ENCODE results near the gene CPTP. TPM values are rescaled to one million over a fixed set of nuclear protein-coding genes. Genes with fewer than 3 reads are reported as not detected.
"Not testable (repeated sequence)": the region's sequence is repeated elsewhere in the genome, so short reads cannot be mapped to it uniquely, and the experiment has no call there.

CPTP gene
- total RNA-seq, 1 donor from 2014 or later: 10.8 TPM

DNA sequence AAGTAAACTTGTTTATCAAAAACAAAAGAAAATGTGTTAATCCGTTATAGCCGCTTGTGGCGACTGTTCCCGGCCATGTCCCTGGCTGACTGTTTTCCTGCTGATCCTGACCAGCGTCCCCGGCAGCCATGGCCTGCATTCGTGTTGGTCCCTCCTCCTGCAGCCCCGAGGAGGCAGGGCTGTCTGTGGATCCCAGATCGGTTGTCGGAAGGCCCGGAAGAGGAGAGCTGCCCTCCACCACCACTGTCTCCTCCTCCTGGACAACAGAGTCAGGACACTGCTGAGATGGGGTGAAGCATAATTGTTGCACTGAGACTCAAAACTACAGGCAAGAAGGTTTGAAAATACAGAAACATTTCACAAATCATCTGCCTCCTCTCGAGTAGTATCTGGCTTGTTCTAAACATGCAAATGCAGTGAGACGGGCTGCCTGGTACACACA is 37.4 kb downstream of the CPTP start:
- TF ChIP-seq, protein P1, sequence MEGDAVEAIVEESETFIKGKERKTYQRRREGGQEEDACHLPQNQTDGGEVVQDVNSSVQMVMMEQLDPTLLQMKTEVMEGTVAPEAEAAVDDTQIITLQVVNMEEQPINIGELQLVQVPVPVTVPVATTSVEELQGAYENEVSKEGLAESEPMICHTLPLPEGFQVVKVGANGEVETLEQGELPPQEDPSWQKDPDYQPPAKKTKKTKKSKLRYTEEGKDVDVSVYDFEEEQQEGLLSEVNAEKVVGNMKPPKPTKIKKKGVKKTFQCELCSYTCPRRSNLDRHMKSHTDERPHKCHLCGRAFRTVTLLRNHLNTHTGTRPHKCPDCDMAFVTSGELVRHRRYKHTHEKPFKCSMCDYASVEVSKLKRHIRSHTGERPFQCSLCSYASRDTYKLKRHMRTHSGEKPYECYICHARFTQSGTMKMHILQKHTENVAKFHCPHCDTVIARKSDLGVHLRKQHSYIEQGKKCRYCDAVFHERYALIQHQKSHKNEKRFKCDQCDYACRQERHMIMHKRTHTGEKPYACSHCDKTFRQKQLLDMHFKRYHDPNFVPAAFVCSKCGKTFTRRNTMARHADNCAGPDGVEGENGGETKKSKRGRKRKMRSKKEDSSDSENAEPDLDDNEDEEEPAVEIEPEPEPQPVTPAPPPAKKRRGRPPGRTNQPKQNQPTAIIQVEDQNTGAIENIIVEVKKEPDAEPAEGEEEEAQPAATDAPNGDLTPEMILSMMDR (IDR thresholded peaks at IDR 0.05; ENCODE audit: insufficient read depth, low read length, severe bottlenecking): no peak
- Histone ChIP-seq H3K27me3 (ENCODE audit: control insufficient read depth, insufficient read depth, low read length) (no peaks in the 10 kb centered on the region), H3K4me3 (ENCODE audit: low read depth, low read length) (no peak overlapping the region)

DNA sequence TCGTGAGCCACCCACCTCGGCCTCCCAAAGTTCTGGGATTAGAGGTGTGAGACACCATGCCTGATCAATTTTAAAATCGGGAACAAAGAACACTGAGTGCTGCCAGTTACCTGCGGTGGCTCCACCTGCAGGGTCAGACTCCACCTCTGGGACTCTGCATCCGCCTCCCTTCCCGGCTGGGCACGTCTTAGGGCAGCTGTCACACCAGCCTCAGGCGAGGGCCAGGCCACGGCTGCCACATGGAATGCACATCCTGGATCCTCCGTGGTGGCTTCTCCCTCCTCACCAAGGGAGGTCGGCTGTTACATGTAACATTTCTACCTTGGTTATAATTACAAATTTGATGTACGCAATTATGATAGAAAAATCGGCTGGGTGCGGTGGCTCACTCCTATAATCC is 39.7 kb downstream of the CPTP start:
- Histone ChIP-seq H3K27me3 (ENCODE audit: control insufficient read depth, insufficient read depth, low read length) (no peaks in the 10 kb centered on the region), H3K4me3 (ENCODE audit: low read depth, low read length) (no peak overlapping the region), H3K36me3 (ENCODE audit: control insufficient read depth, insufficient read depth, low read length) (no peaks in the 10 kb centered on the region)
- TF ChIP-seq, protein P1 (IDR thresholded peaks at IDR 0.05; ENCODE audit: insufficient read depth, low read length, severe bottlenecking): no peak
- FAIRE-seq: no peak
- no peak for DNase-seq (ENCODE audit: low read depth)

More for the DNA sequence above, 37.4 kb downstream of the CPTP start:
- FAIRE-seq (no peak), DNase-seq (ENCODE audit: low read depth) (no peak)
- no peaks in the 10 kb centered on the region for H3K36me3 ChIP-seq (ENCODE audit: control insufficient read depth, insufficient read depth, low read length)

DNA sequence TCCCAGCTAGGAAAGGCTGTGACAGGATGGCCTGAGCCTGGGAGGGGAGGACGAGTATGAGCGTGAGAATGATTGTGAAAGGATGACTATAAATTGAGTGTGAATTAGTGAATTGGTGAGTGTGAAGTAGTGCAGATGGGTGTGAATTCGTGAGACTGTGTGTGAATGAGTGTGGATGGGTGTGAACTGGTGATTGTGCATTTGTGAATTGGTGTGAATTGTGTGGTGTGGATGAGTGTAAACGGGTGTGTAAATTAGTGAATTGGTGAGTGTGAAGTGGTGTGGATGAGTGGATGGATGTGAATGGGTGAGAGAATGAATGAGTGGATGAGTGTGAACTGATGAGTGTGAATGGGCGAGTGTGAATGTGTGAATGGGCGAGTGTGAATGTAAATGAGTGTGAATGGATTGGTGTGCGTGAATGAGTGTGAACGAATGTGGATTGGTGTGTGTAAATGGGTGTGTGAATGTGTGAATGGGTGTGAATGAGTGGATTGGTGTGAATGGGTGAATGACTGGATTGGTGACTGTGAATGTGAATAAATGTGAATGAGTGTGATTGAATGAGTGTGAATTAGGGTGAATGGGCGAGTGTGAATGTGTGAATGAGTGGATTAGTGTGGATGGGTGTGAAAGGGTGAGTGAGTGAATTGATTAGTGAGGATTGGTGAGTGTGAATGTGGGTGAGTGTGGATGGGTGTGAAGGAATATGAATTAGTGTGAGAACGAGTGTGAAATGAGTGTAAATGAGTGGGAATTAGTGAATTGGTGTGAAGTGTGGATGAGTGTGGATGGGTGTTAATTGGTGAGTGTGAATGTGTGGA is 41.5 kb downstream of the CPTP start:
- Histone ChIP-seq H3K27me3 (ENCODE audit: control insufficient read depth, insufficient read depth, low read length) (no peaks in the 10 kb centered on the region), H3K4me3 (ENCODE audit: low read depth, low read length) (no peak overlapping the region), H3K36me3 (ENCODE audit: control insufficient read depth, insufficient read depth, low read length) (no peaks in the 10 kb centered on the region)
- DNase-seq (ENCODE audit: low read depth) (no peak), FAIRE-seq (no peak)
- TF ChIP-seq, protein P1 (IDR thresholded peaks at IDR 0.05; ENCODE audit: insufficient read depth, low read length, severe bottlenecking): no peak

DNA sequence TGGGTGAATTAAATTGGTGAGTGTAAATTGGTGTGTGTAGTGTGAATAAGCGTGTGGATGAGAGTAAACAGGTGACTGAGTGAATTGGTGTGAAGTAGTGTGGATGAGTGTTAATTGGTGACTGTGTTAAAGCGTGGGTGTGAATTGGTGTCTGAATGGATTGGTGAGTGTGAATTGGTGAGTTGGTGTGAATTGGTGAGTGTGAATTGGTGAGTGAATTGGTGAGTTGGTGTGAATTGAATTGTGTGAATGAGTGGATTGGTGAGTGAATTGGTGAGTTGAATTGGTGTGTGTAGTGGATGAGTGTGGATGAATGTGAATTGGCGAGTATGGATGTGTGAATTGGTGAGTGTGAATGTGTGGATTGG is 42.1 kb downstream of the CPTP start:
- FAIRE-seq: no peak
- no peak overlapping the region for H3K4me3 ChIP-seq (ENCODE audit: low read depth, low read length)
- peaks cover 1% of the 10 kb centered on the region for H3K36me3 ChIP-seq (ENCODE audit: control insufficient read depth, insufficient read depth, low read length)
- TF ChIP-seq, protein P1 (IDR thresholded peaks at IDR 0.05; ENCODE audit: insufficient read depth, low read length, severe bottlenecking): no peak
- no peak for DNase-seq (ENCODE audit: low read depth)
- H3K27me3 ChIP-seq (ENCODE audit: control insufficient read depth, insufficient read depth, low read length): no peaks in the 10 kb centered on the region

DNA sequence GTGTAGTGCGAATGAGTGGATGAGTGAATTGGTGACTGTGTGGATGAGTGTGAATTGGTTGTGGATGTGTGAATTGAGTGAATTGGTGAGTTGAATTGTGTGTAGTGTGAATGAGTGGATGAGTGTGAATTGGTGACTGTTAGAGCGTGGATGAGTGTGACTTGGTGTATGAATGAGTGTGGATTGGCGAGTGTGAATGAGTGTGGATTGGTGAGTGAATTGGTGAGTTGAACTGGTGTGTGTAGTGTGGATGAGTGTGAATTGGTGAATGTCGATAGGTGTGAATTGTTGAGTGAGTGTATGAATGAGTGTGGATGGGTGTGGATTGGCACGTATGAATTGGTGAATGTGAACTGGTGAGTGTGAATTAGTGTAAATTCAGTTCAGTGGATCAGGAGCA is 42.7 kb downstream of the CPTP start:
- Histone ChIP-seq H3K36me3 (ENCODE audit: control insufficient read depth, insufficient read depth, low read length) (peaks cover 1% of the 10 kb centered on the region), H3K4me3 (ENCODE audit: low read depth, low read length) (no peak overlapping the region), H3K27me3 (ENCODE audit: control insufficient read depth, insufficient read depth, low read length) (no peaks in the 10 kb centered on the region)
- TF ChIP-seq, protein P1 (IDR thresholded peaks at IDR 0.05; ENCODE audit: insufficient read depth, low read length, severe bottlenecking): no peak
- DNase-seq (ENCODE audit: low read depth) (no peak), FAIRE-seq (no peak)

DNA sequence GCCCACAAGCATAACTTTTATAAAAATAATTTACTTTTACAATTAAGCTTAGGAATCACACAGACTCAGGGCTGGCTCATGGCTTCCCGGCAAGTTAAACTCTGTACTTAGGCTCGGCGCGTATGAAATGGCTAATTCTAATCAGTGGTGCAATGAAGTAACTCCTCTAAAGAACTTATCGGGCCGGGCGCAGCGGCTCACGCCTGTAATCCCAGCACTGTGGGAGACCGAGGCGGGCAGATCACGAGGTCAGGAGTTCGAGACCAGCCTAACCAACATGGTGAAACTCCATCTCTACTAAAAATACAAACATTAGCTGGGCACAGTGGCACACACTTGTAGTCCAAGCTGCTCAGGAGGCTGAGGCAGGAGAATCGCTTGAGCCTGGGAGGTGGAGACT is 45.5 kb downstream of the CPTP start:
- not testable (repeated sequence) for FAIRE-seq; H3K27me3 ChIP-seq (ENCODE audit: control insufficient read depth, insufficient read depth, low read length); H3K36me3 ChIP-seq (ENCODE audit: control insufficient read depth, insufficient read depth, low read length); DNase-seq (ENCODE audit: low read depth); H3K4me3 ChIP-seq (ENCODE audit: low read depth, low read length)

Data from bronchial epithelial cell (primary cell).